HG03139 (cell line): Measurements from ENCODE around the gene RALGPS1.

Source experiments
- ATAC-seq: cut with Tn5 transposase; IDR thresholded peaks from one replicate; pipeline ENCODE4 v1.9.1; 2021; ENCODE audit not compliant: unreplicated experiment

Gene RALGPS1

DNA sequence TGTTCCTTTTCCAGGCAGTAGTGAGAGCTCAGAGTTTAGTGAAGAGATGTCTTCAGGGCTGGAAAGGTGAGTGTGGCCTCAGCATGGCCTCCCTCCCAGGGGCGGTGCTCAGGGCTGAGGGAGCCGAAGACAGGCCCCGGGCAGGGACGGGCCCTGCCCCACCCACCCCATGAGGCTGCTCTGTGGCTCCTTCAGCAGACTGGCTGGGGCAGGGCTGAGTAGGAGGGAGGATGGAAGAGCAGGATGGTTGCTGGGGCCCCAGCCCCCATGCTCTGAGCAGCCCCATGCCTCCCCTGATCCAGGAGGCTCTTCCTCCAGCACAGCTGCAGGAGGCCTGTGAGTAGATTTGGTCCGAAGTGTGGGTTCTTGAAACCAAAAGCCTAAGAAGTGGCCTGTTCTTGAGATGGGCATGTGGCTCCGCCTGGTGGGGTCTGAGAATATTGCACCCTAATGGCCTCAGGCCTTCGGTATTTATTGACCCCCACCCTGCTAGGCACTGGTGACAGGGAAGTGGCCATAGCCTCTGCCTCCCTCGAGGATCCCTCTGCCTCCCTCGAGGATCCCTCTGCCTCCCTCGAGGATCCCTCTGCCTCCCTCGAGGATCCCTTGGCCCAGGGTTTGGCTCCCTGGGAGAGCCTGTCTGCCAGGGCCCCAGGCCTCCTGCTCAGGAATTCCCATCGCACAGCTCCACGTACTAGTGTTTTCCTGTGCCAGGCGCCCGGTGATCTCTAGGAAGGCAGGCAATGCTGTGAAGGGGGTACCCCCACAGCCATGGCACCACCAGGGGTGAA is 284.6 kb downstream of the RALGPS1 start:
- peak; percentile 49 for ATAC-seq

DNA sequence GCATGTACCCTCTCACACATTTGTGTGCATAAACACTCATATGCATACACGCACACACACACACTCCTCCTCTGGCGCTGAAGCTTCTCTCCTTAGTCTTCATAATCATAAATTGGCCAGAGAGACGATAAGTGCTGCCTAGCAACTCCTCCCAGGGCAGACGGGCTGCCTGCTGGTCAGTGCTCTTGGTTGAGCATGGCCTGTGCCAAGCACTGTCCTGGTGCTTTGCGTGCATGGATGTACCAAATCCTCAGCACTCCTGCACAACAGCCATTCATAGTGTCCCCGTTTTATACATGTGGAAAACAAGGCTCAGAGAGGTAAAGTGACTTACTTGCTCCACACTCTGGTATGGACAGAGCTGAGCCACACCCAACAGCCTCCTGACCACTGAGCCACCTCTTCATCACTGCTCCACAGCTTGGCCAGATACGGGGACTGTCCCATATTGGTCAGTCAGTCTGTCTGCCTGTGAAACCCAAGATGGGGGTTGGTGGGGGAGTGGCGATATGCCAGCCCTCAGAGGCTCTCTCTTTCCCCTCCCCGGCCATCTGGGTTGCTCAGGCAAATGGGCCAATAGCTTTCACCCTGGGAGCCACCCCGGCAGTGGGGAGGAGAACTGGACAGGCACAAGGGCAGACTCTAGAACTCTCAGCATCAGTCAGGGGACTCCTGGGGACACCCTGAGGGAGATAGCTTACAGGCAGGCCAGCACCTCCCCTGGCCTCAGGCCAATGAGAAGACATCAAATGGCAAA is 285.7 kb downstream of the RALGPS1 start:
- ATAC-seq = no peak

DNA sequence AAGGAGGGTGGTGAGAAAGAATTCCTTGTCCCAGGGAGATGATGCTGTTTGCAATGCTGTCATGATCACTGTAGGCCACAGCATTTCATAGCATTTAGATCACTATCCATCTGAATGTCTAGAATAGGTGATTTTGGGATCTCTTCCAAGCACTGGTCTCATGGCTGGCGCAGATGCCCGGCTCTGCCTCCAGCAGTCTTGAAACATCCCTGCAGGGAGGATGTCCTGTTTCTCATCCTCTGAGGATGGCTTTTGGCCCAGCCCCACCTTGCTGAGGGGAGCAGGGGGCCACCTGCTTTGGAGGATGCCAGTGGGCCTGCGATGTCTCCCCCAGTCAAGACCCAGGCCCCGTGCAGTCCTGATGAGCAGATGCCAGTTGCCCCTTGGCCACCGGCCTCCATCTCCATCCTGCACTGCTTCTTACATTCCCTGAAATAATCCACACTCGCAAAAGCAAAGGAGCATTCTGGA is 286.5 kb downstream of the RALGPS1 start:
- ATAC-seq = no peak

DNA sequence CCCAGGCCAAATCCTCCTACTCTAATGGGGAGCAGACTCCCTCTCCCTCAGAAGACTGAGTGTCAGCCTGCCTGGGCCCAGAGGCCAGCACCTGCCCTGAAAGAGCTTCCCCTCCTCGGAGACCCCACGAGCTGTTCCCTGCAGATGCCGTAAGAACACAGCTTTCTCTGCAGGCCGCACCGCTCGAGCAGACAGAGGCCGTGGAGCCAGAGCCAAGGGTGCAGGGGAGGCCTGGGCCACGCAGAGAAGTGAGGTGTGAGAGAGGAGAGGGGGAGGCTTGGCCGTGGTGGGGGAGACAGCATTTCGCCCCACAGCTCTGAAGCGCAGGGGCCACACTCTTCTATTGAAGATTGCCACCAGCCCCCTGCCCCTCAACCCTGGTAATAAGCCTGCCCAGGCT is 287.1 kb downstream of the RALGPS1 start:
- ATAC-seq = no peak

DNA sequence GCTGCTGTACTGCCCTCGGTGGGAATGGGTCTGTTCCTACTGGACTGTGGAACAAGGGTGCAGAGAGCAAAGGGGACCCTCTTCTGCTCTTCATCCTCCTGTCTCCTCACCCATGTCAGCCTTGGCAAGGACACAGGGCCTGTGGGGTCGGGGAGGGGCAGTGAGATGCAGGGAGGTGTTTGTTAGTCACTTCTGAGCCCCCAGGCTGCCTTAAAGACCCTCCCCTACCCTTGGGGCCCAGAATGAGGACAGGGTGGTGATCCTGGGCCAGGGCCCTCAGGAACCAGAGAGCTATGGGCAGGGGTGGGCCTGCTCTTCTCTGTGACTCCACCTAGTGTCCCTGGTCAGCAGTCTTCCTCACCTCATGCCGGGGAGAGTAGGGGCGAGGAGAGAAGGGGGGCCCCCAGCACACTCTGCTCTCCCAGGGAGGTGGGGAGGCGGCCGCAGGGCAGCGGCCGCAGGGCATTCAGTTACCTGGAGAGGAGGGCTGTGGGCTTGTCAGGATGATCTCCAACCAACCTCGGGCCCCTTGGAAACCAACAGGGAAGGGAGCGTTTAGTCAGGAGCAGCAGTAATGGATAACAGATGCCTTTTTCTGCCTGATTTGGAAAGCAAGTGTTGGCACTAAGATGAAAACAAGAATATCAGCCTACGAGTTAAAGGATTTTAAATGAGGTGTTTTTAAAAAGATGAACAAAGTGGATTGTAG is 288.0 kb downstream of the RALGPS1 start:
- no peak for ATAC-seq

DNA sequence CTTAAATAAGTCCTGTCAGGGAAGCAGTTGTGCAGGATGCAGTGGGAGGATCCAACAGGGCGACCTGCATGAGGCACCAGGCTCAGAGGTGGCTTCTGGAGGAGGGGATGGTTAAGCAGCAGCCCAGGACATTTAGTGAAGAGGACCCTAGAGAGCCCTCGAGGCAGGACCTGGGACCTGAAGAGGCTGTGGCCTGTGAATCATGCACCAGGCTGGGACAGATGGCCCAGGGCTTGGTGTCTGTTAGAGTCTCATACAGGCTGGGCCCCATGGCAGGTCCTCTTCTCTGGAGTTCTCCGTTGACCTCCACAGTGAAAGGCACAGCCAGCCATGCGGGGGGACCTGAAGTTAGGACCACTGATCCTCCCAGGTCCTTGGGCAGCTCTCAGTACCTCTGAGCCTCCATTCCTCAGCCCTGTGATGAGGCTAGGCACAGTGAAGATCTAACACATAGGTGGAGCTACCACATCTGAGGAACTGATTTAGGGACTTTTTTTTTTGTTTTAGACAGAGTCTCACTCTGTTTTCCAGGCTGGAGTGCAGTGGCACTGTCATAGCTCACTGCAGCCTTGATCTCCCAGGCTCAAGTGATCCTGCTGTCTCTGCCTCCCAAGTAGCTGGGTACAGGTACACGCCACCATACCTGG is 289.2 kb downstream of the RALGPS1 start:
- no peak for ATAC-seq

DNA sequence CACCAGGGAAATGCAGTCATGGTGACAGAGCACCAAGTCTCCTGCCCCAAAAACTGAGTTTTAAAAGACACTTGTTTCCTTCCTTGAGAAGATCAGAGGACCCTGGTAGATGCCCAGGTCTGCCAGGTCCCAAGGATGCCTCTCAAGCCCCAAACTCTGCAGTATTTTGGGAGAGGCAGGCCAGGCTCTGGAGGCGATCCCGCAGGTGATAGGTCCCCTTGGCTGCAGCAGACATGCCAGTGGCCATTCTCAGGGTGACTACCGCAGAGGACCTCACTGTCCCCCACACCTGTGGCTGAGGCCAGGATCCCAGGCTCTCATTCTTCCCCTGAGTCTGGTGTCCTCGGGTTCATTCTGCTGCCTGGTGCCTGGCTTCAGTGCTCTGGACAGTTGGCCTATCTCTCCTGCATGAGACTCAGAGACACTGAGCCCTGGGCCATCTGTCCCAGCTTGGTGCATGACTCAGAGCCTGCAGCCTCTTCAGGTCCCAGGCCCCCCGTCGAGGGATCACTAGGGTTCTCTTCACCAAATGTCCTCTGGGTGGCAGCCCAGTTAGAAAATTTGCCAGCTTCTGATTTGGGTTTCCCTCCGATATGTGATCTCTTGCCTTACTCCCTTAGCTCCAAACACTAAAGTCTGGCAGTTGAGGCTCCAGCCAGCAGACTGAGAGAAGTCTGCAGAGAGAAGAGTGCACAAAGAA is 290.3 kb downstream of the RALGPS1 start:
- ATAC-seq = no peak

DNA sequence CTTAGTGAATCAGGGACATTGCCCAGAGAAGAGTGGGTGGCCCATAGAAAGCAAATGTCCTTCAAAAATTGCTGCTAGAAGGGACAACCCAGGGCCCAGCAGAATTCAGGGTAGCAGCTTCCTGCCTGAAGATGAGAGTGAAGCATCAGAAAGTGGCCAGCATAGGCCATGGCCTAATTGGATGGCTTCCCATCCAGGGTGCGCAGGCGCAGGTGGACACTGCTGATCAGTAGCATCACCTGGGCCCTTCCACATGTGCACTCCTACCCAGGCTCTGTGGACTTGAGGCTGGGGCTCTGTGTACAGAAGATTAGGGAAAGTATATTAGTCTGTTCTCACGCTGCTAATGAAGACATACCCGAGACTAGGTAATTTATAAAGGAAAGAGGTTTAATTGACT is 291.4 kb downstream of the RALGPS1 start:
- no peak for ATAC-seq

DNA sequence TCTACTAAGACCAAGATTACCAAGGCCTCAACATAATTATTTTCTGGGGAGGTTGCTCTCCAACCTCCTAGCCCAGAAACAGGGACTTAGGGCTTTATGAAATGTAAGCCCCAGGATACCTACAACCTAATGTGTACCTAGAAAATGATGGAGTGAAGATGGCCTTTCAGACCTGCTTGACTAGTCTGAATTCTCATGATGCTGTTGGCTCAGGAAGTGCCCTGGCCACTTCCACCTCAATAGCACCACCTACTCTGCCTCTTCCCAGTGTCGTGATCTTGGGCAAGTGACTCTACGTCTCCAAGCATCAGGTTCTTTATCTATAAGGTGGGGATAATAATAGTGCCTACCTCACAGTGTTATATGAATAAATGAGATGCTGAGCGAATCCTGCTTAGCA is 292.1 kb downstream of the RALGPS1 start:
- no peak for ATAC-seq

DNA sequence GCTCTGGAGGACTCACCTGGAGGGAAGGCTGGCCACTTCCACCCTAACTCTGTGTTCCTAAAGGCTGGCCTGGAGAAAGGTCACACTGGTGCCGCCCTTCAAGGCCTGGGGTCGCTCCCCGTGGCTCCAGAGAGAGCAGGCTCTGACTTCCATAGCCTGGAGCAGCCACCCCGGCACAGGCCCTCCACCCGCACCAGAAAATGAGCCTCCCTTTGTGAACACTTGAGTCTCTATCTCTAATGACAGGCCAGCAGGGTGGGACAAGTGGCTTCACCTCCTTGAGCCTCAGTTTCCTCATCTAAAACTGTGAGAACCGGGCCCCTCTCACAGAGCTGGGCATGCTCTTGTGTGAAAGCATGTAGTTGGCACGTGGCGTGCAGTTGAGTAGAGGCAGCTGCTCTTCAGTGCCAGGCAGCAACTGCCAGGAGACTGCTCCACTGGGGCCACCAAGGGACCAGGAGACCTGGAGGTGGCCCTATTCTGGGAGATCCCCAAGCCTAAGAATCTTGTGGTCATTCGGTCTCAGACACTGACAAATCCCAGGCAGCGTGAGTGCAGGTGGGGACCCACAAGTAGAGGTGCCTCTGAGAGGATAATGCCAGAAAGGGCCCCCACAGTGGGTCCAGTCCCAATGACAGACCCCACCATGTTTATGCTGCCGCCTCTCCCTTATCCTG is 293.3 kb downstream of the RALGPS1 start:
- no peak for ATAC-seq

DNA sequence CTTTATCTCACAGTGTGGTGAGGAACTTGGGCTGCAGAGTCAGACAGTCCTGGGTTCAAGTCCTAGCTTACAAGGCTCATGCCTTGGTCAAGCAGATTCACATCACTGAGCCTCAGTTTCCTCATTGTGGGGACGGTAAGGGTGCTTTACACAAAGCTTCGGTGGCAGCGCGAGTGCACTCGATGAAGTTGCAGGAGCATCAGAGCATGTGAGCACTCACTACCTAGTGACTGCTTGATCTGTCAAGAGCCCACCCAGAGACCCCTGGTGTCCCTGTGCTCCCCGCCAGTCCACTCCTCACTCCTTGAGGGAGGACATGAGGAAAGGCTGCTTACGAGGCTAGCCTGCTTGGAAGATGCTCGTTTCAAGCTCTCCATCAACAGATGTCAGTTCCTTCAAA is 293.8 kb downstream of the RALGPS1 start:
- no peak for ATAC-seq

DNA sequence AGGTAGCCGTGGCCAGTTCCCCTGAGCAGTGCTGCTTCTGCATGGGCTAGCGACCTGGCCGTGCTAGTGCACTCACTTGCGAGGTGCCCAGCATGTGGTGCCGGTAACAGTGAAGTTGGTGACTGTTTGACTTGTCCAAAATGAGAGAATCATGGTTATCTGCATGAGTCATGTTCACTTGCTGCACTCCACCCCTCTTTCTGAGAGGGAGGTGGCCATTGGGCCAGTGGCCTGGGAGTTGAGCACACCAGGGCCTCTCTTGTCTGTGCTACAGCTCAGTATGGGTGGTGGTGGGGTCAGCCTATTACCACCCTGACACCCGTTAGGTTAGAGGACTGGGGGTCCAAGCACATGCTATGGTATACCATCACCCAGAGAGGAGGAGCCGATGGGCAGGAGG is 294.6 kb downstream of the RALGPS1 start:
- no peak for ATAC-seq

DNA sequence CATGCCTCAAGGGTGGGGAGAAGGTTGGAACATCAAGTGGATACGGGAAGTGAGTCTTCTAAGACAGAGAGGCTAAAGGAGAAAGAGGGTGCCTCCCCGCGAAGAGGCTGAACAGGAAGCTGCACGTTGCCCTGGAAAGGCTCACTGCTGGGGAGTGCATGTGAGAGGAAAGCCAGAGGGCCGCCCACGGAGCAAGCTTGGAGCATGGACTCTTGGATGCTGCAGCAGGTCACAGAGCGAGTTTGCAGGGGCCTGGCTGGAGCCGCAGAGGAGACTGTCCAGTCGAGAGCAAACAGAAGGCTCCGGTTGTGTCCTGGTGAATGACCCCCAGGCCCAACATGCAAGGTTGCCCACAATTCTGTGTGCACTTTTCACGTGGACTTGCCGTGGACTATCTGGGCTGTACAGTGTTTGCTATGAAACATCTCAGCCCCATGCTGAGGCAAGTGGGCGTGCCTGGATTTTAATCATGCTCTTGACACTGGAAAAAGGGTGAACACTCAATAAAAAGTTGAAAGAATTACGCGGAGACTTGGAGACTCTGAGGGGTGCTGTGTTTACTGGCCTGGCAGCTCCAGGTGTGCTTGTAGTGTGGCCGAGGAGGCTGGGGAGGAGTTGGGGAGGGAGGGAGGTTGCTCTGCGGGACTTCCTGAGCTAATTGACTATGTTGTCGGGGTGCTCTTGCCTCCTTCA is 295.5 kb downstream of the RALGPS1 start:
- ATAC-seq = no peak

DNA sequence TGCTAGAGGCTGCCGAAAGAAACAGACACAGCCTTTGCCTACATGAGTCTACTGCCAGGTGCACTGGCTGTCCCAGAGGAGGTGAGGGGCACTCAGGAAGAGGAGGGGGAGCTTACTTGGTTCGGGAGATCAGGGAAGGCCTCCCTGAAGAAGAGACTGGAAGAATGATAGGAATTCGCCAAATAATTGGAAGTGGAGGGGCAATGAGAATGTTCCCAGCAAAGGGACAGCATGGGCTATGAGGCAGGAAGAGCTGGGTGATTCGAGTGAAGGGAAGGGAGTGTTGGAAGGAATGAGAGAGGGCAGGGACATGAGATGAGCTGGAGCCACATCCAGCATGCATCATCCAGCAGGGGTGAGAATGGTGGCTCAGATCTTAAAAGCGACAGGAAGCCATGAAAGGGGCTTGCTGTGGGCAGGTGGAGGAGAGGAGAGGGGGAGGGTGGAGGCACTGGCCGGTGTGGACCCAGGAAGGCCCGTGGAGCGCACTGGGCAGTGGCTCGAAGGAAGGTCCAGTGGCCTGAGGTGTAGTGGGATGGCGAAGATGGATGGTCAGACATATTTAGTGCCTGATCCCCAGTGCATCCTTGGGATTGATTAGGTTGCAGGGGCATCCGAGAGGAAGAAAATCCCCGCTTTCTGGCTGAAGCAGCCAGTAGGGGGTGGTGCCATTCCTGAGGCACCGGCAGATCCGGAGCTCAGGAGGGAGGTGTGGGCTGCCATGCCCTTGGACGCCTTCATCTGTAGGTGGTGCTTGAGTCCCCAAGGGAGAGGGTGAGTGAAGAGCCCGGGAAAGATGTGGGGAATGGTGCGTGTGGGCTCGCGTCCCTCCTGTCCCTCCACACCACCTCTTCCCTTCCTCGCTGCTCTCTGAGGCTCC is 296.5 kb downstream of the RALGPS1 start:
- ATAC-seq = no peak

DNA sequence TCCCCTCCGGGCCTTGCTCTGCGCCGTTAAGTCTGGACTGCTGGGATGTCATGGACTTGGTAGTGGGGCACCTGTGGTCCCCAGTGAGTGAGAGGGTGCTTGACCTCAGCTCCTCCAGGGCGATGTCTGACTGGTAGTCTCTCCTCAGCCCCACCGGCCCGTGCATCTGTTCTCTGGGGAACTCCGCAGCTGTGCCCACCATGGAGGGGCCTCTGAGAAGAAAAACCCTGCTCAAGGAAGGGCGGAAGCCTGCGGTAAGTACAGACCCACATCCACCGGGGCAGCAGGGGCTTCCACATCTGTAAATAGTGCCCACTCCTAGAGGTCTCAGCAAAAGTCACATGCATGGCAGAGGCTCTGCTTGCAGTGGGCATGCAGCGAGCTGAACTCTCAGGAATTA is 297.4 kb downstream of the RALGPS1 start:
- ATAC-seq = no peak

DNA sequence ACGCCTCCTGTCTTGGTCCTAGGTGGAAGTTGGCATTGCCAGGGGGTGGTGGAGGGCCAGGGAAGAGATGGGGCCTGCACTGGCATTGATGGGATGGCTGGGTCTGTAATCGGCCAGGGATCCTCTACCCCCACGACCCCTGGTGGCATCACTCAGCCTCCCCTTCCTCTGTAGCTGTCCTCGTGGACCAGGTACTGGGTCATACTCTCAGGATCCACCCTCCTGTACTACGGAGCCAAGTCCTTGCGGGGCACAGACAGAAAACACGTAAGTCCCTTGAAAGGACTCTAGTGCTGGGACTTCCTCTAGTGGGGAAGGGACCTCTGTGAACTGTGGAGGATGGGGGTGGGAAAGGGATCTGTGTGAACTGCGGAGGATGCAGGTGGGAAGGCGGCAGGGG is 297.9 kb downstream of the RALGPS1 start:
- no peak for ATAC-seq

DNA sequence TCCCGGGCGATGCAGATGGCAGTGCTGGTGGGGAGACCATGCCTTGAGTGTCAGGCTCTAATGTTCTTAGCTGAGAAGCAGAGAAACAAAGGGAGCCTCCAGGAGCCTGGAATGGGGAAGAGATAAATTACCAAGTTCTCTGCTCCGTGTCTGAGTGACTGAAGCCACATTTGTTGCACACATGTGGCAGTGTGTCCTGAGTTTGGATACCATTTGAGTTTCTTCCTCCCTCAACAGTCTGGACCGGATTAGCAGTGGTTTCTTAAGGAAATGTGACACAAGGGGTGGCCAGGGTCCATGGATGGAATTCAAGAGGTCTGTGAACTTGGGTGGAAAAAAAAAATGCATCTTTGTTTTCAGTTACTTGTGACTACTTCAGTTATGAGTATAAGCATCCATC is 299.3 kb downstream of the RALGPS1 start:
- ATAC-seq = no peak

DNA sequence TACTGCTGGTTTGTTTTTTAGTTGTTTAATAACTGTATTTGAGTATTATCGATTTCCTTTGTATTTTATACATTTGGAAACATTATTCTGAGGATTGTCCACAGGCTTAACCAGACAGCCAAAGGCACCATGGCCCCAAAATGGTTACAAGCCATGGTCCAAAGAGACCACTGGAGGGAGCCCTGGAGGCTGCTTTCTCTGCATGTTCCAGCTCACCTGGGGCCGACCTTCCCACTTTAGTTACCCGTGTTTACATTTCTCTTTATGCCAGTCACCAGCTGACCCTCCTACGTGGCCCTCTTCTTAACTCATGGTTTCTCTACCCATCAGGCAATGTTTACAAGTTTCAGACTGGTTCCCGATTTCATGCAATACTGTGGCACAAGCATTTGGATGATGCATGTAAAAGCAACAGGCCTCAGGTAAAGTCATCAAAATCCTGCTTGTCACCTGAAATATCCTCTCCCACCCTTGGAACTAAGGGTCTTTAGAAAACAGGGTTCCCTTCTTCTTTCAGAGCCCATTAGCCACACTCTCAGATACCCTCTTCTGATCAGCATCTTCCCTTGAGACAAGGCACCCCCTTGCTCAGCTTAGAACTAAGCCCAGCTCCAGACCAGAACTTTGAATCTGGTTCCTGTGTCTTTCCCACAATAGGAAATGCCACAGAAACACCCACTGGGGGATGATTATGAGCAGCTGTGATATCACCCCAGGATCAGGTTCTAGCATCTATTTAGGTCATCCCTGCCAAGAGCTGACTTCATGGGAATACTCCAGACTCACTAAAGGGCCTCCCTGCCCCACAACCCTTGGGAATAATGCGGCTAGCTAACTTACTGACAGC is 300.1 kb downstream of the RALGPS1 start:
- no peak for ATAC-seq
